Subcutaneous adipose tissue (tissue), 4 donors: ENCODE results near the gene ADARB2. TPM values are rescaled to one million over a fixed set of nuclear protein-coding genes. Genes with fewer than 3 reads are reported as not detected.

Experiments
- CTCF ChIP-seq: fragments of 450-650 bp; IDR thresholded peaks from one replicate; pipeline ENCODE4 v1.5.1; 2016; ENCODE audit warnings: low read depth, mild to moderate bottlenecking, control low read depth, antibody characterized with exemption, moderate library complexity
- total RNA-seq, 4 donors: library from RNA; depleted of rRNA; stranded (reverse); fragments of >200 nt; gene quantifications; one replicate each; pipeline ENCODE4 v1.1.0, GENCODE V29; 2016

ADARB2 gene
- total RNA-seq, 4 donors from 2014 or later, result under 0.01 to 0.65 (median 0.44) TPM; not detected in 1

- TF ChIP-seq CTCF, result no peak
Observed at GRCh38 chr10:1538531-1539061, 198.7 kb downstream of the ADARB2 start.

GRCh38 chr10:1538121-1538520 lies 199.2 kb downstream of the ADARB2 start:
- no peak for TF ChIP-seq CTCF

- no peak for TF ChIP-seq CTCF
Observed at GRCh38 chr10:1536341-1536740, 201.0 kb downstream of the ADARB2 start.

- TF ChIP-seq CTCF, result no peak
Observed at GRCh38 chr10:1535301-1535965, 201.9 kb downstream of the ADARB2 start.

- no peak for TF ChIP-seq CTCF
Observed at GRCh38 chr10:1534820-1535219, 202.5 kb downstream of the ADARB2 start.

GRCh38 chr10:1532636-1533035 lies 204.7 kb downstream of the ADARB2 start:
- TF ChIP-seq CTCF, result no peak

- TF ChIP-seq CTCF, result no peak
Observed at GRCh38 chr10:1531883-1532597, 205.3 kb downstream of the ADARB2 start.
